ENCODE measurements around the gene KCNE2.
"Not testable (repeated sequence)": the region's sequence is repeated elsewhere in the genome, so short reads cannot be mapped to it uniquely, and the experiment has no call there.

Gene KCNE2

DNA sequence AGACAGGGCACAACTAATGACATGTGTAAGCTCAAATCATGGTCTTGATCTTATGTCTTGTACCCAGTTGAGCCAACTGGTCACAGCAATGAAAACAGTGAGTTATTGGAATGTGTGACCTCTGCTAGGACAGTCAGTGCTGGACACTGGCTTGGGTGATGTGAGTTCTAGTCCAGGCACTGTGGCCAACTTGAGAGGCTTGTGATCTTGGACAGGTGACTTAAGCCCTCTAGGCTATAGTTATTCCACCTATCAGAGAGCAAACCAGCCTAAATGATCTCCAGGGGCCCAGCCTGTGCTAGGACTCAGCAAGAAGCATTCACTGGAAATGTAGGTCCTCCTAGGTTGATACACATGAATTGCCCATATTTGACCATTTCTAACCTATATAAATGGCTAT lies 1.1 kb downstream of the KCNE2 start:
- H3K27ac ChIP-seq: no peak overlapping the region
- TF ChIP-seq, protein P1, sequence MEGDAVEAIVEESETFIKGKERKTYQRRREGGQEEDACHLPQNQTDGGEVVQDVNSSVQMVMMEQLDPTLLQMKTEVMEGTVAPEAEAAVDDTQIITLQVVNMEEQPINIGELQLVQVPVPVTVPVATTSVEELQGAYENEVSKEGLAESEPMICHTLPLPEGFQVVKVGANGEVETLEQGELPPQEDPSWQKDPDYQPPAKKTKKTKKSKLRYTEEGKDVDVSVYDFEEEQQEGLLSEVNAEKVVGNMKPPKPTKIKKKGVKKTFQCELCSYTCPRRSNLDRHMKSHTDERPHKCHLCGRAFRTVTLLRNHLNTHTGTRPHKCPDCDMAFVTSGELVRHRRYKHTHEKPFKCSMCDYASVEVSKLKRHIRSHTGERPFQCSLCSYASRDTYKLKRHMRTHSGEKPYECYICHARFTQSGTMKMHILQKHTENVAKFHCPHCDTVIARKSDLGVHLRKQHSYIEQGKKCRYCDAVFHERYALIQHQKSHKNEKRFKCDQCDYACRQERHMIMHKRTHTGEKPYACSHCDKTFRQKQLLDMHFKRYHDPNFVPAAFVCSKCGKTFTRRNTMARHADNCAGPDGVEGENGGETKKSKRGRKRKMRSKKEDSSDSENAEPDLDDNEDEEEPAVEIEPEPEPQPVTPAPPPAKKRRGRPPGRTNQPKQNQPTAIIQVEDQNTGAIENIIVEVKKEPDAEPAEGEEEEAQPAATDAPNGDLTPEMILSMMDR (conservative IDR thresholded peaks at IDR 0.05): no peak
- TF ChIP-seq ZFX (IDR thresholded peaks at IDR 0.05): no peak

DNA sequence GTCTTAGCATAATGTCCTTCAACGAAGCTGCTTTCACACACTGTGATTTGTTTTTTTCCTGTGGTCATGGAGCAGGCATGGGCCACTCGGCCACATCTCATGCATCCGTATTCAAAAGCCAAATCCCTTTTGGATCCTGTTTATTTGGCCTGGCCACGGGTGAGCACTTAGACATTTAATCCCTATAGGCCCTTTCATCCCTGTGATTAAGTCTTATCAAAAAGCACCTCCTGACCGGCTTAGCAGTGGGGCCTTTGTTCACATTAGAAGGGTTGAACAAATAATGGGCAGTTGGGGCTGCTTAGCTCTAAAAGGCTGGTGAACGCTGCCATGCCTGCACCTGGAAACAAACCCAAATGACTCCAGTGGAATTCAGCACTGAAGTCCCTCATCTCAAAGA lies 2.0 kb downstream of the KCNE2 start:
- H3K27ac ChIP-seq: no peak overlapping the region
- no peak for TF ChIP-seq ZFX (IDR thresholded peaks at IDR 0.05)
- TF ChIP-seq, protein P1 (conservative IDR thresholded peaks at IDR 0.05): no peak

DNA sequence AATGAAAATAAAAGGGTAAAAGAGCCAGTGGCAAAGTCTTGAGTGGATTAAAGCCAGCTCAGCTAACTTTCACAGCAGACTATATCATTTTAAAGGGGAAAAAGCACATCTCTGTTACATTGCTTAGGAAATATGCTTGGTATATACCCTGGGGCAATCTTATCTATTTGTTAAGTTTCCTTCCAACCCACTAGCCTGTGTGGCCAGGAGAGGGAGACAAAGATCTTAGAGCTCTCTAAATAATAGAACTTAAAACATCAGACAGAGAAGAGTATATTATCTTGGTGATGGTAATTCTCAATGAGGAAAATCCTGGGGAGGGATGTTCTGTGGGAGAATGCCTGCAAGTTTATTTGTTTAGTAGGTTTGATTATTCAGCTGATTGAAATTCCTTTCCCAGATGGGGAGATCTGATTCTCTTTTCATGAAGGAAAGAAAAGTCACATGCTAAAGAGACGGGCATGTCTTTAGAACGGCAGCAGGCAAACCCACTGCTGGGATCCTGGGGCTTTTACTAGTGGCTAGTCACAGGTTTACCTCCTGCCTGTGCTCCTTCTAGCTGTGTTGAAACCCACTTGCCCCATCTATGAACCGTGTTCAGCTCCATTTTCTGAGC lies 3.6 kb downstream of the KCNE2 start:
- TF ChIP-seq ZFX (IDR thresholded peaks at IDR 0.05): no peak
- TF ChIP-seq, protein P1 (conservative IDR thresholded peaks at IDR 0.05): peak; percentile 84
- H3K27ac ChIP-seq: no peak overlapping the region

DNA sequence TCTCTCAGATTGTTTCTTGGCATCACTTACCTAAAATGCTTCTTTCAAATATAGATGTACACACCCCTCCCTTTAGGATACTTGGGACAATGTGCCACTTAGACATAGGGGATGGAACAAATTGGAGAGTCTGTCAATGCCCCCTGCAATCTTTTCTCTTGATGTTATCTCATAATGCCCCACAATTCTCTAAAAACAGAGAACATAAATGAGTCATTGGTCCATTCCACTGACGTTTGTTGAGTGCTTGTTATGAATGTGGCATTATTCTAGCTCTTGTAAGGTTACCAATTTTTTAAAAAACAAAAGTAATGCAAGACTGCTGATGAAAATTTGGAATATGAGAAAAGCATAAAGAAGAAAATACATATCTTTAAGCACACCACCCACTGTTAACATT lies 5.9 kb downstream of the KCNE2 start:
- TF ChIP-seq ZFX (IDR thresholded peaks at IDR 0.05): no peak
- TF ChIP-seq, protein P1 (conservative IDR thresholded peaks at IDR 0.05): no peak
- H3K27ac ChIP-seq: no peak overlapping the region

DNA sequence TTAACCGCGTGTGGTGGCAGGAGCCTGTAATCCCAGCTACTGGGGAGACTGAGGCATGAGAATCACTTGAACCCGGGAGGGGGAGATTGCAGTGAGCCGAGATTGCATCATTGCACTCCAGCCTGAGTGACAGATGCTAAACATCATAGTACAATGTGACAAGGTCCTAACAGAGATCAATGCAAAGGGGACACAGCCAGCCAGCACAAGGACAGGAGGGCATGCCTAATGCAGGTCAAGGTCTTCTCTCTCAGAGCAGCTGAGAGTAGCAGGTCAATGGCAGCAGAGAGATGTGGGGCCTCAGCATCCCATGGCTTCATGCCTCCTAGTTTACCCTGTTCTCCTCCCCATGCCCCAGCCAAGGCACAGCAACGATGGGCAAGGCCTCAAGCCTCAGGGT lies 8.5 kb downstream of the KCNE2 start:
- no peak overlapping the region for H3K27ac ChIP-seq
- TF ChIP-seq, protein P1 (conservative IDR thresholded peaks at IDR 0.05): no peak
- no peak for TF ChIP-seq ZFX (IDR thresholded peaks at IDR 0.05)

DNA sequence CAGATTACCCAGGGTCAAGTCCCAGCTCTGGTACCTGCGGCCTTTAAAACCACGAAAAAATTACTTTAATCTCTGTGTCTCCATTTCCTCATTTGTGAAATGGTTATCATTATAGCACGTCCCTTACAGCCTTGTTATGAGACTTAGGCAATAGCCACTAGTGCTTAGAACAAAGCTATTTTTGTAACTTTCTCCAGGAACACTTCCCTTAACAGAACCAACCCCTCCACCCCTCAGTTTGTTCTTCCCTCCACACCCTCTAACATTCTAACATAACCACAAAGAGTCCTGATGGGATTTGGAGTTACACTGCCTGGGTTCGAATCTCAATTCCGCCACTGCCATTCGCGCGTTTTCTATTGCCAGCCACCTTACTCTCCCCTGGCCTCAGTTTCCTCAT lies 10.7 kb downstream of the KCNE2 start:
- H3K27ac ChIP-seq: not testable (repeated sequence)

DNA sequence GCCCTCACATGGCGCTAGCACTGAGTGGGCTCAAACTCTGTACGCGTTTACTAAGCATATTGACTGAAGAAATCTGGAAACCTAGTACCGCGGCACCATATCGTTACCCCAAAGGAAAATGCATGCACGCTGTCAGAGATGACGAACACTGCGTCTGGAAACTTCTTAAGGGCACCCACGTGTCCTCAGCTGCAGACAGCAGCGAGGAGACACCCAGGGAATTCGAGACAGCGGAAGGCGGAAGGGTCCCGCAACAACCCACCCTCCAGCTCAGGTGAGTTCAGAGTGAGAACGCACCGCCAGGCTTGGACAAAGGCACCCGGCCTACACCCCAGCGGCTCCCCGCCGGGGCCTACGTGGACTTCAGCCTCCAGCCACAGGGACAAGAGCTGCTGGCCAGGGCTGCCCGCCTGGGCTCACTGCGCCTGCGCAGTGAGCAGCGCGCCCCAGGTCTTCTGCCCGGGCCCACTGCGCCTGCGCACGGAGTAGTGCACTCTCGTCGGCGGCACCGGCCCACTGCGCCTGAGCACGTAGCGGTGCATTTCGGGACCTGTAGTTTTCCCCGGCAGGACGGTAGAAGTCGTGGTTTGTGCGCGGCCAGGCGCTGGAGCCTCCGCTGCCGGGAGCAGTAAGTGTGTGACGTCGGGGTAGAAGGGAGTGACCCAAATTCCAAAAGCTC lies 11.3 kb downstream of the KCNE2 start, which contains the start of gene SMIM11:
Gene SMIM11 (plus strand): TSS at position 568 of the 679 bp plus-strand sequence. CDS start 3,998 bp downstream, outside the sequence.
- not testable (repeated sequence) for H3K27ac ChIP-seq

DNA sequence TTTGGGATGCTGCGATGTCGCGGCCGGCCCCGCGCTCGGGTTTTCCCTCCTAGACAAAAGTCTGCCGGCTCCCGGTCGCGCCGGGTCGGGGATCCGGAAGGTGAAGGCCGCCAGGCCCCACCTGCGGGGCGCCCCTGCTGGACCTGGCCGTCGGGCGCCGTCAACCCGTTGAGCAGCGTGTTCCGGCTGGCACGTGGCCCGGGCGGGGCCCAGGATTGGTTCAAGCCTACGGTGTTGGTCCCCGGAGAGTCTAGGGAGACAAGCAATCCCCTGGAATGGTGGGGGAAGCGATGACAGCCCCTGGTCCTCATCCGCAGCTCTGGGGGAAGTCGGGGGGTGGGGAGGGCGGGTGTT lies 11.8 kb downstream of the KCNE2 start:
- not testable (repeated sequence) for H3K27ac ChIP-seq

DNA sequence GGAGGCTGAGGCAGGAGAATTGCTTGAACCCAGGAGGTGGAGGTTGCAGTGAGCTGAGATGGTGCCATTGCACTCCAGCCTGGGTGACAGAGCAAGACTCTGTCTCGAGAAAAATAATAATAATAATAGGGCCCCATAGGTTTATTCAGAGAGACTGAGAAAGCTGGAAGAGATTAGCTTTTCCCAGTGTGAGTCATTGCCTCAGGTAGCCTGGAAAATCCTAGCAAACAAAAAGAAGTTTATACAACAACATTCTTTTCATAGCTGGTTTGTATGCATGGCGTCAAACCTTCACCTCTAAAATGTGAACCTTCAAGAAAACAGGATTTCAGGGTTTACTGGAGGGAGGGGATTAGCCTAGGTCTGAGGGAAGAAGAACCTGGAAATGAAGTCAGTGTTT lies 19.3 kb downstream of the KCNE2 start:
- not testable (repeated sequence) for H3K27ac ChIP-seq

DNA sequence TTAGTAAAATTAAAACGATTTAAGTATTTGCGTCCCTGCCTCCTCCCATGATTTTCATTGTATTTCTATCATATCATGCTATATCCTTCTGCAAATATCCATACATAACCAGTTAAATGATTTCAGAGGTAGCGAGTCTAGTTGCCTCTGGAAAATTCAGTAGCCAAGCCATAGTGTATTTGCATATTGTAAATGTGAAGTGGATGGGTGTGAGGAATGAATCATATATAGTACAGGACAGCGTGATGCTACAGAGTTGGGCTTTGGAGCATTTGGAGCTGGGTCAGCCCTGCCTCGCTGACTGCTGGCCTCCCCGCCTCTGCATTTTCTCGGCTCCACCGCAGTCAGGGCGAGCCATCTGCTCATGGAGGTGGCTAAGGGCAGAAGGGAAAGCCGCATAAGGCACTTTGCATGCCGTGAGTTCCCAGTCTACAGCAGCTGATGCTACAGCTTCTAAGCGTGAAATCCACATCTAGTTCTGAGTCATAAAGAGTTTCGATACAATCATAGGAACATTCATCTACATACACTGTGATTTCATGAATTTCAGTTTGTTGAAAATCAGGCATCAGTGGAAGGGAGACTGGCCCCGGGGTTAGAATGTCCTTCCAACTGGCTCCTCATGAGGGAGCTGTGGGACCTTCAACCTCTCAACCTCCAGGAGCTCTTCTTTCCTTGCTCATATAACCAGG lies 20.1 kb downstream of the KCNE2 start:
- H3K27ac ChIP-seq: not testable (repeated sequence)

DNA sequence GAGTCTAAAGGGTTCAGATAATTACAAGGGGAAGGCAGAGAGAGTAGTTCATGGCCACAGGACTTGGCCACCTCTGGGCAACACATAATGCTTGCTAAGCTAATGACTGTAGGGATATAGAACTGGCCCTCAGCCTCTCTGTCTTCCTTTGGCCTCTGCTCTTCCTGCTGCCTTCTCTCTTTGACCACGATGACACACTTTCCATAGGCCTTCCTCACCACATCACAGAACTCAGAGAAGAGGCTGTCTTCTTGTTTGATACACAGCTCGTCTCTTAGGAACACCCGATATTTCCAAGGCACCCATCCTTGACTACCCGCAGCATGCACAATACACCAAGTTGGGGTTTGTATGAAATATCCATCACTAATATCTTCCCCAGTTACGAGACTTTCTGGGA lies 36.7 kb downstream of the KCNE2 start:
- not testable (repeated sequence) for H3K27ac ChIP-seq

DNA sequence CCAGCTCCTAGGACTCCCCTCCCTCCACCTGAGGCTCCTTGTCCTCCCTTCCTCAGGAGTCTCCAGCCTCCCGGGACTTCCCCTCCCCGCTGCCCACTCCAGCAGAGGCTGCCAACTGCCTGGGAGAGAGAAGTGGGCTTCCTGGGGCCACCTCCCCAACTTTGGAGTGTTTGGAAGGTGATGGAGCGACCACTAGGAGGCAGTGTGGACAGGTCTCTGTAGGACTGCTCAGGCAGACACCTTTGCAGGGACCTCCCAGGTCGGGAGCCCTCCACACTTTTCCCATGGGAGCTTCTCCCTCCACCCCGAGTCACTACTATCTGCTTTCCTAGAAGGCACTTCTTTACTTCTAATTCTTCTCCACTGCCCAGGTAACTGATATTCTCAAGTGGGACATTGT lies 40.9 kb downstream of the KCNE2 start:
- H3K27ac ChIP-seq: not testable (repeated sequence)

DNA sequence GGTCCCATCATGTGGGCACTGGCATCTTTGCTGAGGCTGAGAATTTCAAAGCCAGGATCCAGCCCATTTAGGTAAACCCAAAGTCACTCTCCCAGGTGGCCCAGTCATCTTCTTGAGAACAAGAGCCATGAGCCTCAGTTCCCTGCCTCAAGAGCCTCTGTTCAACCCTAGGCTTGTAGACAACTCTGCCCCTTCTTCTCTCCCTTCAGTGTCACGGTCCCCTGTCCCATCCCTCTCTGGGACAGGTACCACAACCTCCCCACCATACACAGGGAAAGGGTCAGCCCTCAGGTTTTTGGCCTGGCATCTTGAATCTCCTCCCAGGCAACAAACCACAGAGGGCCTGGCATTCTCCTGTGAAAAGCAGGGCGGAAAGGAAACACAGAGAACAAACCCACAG lies 41.9 kb downstream of the KCNE2 start:
- not testable (repeated sequence) for H3K27ac ChIP-seq

DNA sequence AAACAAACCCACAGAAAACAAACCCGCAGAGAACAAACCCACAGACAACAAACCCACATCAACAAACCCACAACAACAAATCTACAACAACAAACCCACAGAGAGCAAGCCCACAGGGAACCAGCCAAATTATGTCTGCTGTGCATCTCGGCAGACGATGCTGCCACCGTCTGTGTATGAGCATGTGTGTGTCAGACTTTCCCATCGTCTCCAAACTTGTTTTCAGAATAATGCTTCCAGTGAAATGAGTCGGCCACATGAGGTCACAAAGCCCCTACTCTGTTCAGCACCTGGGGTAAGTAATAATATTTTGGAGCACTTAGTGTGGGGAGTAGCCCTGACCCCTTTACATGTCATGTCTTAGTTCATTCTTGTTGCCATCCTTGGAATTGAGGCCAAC lies 42.3 kb downstream of the KCNE2 start:
- not testable (repeated sequence) for H3K27ac ChIP-seq

DNA sequence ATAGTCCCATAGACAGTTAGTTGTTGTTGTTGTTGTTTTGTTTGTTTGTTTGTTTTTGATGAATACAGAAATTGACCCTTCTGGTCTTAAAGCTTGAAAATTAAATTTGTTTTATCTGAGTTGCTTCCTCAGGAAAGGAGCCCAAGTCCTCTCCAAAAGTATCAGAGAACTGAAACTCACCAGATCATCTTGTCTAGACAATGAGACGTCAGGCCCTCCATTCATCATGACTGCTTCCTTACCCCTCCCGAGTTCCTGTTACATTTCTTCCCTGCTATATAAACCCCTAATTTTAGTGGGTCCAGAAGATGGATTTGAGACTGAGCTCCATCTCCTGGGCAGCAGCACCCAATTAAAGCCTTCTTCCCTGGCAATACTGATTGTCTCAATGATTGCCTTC lies 42.9 kb downstream of the KCNE2 start:
- not testable (repeated sequence) for H3K27ac ChIP-seq
